HG03135 (cell line): ENCODE results near the gene KRTAP5-1.
"Not testable (repeated sequence)": the region's sequence is repeated elsewhere in the genome, so short reads cannot be mapped to it uniquely, and the experiment has no call there.

ENCODE experiments used
- ATAC-seq: cut with Tn5 transposase; IDR thresholded peaks from one replicate; pipeline ENCODE4 v1.9.1; 2021; ENCODE audit warnings: mild to moderate bottlenecking, moderate library complexity; ENCODE audit not compliant: unreplicated experiment

Gene KRTAP5-1

GRCh38 chr11:1584661-1585370, at the start of gene KRTAP5-1:
KRTAP5-1 (minus strand) TSS chr11:1585283; CDS start chr11:1585249, 34 bp downstream.
- ATAC-seq: not testable (repeated sequence)

GRCh38 chr11:1633864-1634263, 48.8 kb upstream of the KRTAP5-1 start:
- no peak for ATAC-seq

GRCh38 chr11:1632053-1632714, 47.1 kb upstream of the KRTAP5-1 start:
- no peak for ATAC-seq

GRCh38 chr11:1631066-1631568, 46.0 kb upstream of the KRTAP5-1 start:
- no peak for ATAC-seq

- no peak for ATAC-seq
These were observed 45.2 kb upstream of the KRTAP5-1 start for GRCh38 chr11:1630271-1630670.

GRCh38 chr11:1629326-1630185, 44.5 kb upstream of the KRTAP5-1 start, which contains the start of gene KRTAP5-5:
KRTAP5-5 (plus strand) TSS chr11:1629775; CDS start chr11:1629841, 66 bp downstream.
- no peak for ATAC-seq

GRCh38 chr11:1628506-1629325, 43.6 kb upstream of the KRTAP5-1 start:
- ATAC-seq: no peak

GRCh38 chr11:1625541-1625940, 40.5 kb upstream of the KRTAP5-1 start:
- no peak for ATAC-seq

GRCh38 chr11:1624621-1625020, 39.5 kb upstream of the KRTAP5-1 start:
- no peak for ATAC-seq

GRCh38 chr11:1623716-1624115, 38.6 kb upstream of the KRTAP5-1 start:
- ATAC-seq: no peak

GRCh38 chr11:1622086-1622485, 37.0 kb upstream of the KRTAP5-1 start, which contains the start of gene KRTAP5-4:
KRTAP5-4 (minus strand) TSS chr11:1622138; CDS start chr11:1622093, 45 bp downstream.
- no peak for ATAC-seq

- no peak for ATAC-seq
These were observed 34.4 kb upstream of the KRTAP5-1 start for GRCh38 chr11:1619449-1619848.

- ATAC-seq: no peak
These were observed 33.1 kb upstream of the KRTAP5-1 start for GRCh38 chr11:1618231-1618630.

GRCh38 chr11:1608363-1608762, 23.3 kb upstream of the KRTAP5-1 start, which contains the start of gene KRTAP5-3:
KRTAP5-3 (minus strand) TSS chr11:1608463; CDS start chr11:1608385, 78 bp downstream.
- no peak for ATAC-seq

- ATAC-seq: not testable (repeated sequence)
These were observed 22.8 kb upstream of the KRTAP5-1 start for GRCh38 chr11:1607901-1608300.

GRCh38 chr11:1607156-1607845, 22.2 kb upstream of the KRTAP5-1 start:
- not testable (repeated sequence) for ATAC-seq

GRCh38 chr11:1605923-1606322, 20.8 kb upstream of the KRTAP5-1 start:
- ATAC-seq: peak; percentile 76

GRCh38 chr11:1604711-1605110, 19.6 kb upstream of the KRTAP5-1 start:
- no peak for ATAC-seq

- no peak for ATAC-seq
These were observed 19.1 kb upstream of the KRTAP5-1 start for GRCh38 chr11:1604181-1604580.
